ENCODE results near the gene NBEA. TPM values are rescaled to one million over a fixed set of nuclear protein-coding genes. Genes with fewer than 3 reads are reported as not detected.
"Not testable (repeated sequence)": the region's sequence is repeated elsewhere in the genome, so short reads cannot be mapped to it uniquely, and the experiment has no call there.

Gene NBEA
- total and polyA plus RNA-seq, 2 experiments from 2014 or later: 2.6 to 12.3 TPM

GRCh38 chr13:35055705-35056104 is 113.6 kb downstream of the NBEA start:
- Histone ChIP-seq H3K27ac (no peak overlapping the region), H3K79me2 (no peaks in the 10 kb centered on the region), H4K20me1 (ENCODE audit: insufficient read depth, poor library complexity, severe bottlenecking) (no peaks in the 10 kb centered on the region), H3K36me3 (replicated peaks; ENCODE audit: insufficient read depth, low read depth) (no peaks in the 10 kb centered on the region), H3K9me2 (replicated peaks; ENCODE audit: insufficient read depth) (no peaks in the 10 kb centered on the region), H2AFZ (no peak overlapping the region), H3K4me3 (no peak overlapping the region), H3K9me3 (ENCODE audit: low read depth) (no peaks in the 10 kb centered on the region), H3K4me2 (no peak overlapping the region), H3K4me1 (ENCODE audit: insufficient read depth) (no peaks in the 10 kb centered on the region), H3K27me3 (no peaks in the 10 kb centered on the region)
- no peak for DNase-seq (ENCODE audit: low spot score)
- WGBS (ENCODE audit: low lambda C conversion rate, missing lambda C conversion rate): 96% methylated on average over 5 of the region's 5 CpGs
- TF ChIP-seq EZH2 (IDR thresholded peaks at IDR 0.05; ENCODE audit: borderline replicate concordance) (no peak), EZH2phosphoT487 (IDR thresholded peaks at IDR 0.05; ENCODE audit: low read depth, severe bottlenecking, unreplicated experiment) (no peak), CTCF (IDR thresholded peaks at IDR 0.05; ENCODE audit: poor library complexity) (no peak)

- Histone ChIP-seq H3K79me2 (no peaks in the 10 kb centered on the region), H4K20me1 (ENCODE audit: insufficient read depth, poor library complexity, severe bottlenecking) (no peaks in the 10 kb centered on the region), H3K27ac (no peak overlapping the region)
Observed at GRCh38 chr13:35057858-35058257, 115.8 kb downstream of the NBEA start.

GRCh38 chr13:35058585-35058984 is 116.5 kb downstream of the NBEA start:
- 95% methylated on average over 3 of the region's 3 CpGs for WGBS (ENCODE audit: low lambda C conversion rate, missing lambda C conversion rate)
- not testable (repeated sequence) for H3K27ac ChIP-seq; H3K79me2 ChIP-seq; H3K36me3 ChIP-seq (replicated peaks; ENCODE audit: insufficient read depth, low read depth); H3K4me3 ChIP-seq; H3K27me3 ChIP-seq; H3K9me3 ChIP-seq (ENCODE audit: low read depth); H2AFZ ChIP-seq; DNase-seq (ENCODE audit: low spot score); H3K4me1 ChIP-seq (ENCODE audit: insufficient read depth); H3K4me2 ChIP-seq; H3K9me2 ChIP-seq (replicated peaks; ENCODE audit: insufficient read depth); H4K20me1 ChIP-seq (ENCODE audit: insufficient read depth, poor library complexity, severe bottlenecking)

More at GRCh38 chr13:35057858-35058257, 115.8 kb downstream of the NBEA start:
- H3K9me3 ChIP-seq (ENCODE audit: low read depth): no peaks in the 10 kb centered on the region
- H3K4me3 ChIP-seq: no peak overlapping the region
- no peak for DNase-seq (ENCODE audit: low spot score)
- no peak overlapping the region for H2AFZ ChIP-seq
- H3K27me3 ChIP-seq: no peaks in the 10 kb centered on the region
- TF ChIP-seq EZH2phosphoT487 (IDR thresholded peaks at IDR 0.05; ENCODE audit: low read depth, severe bottlenecking, unreplicated experiment) (no peak), CTCF (IDR thresholded peaks at IDR 0.05; ENCODE audit: poor library complexity) (no peak), EZH2 (IDR thresholded peaks at IDR 0.05; ENCODE audit: borderline replicate concordance) (no peak)
- H3K4me1 ChIP-seq (ENCODE audit: insufficient read depth): no peaks in the 10 kb centered on the region
- H3K36me3 ChIP-seq (replicated peaks; ENCODE audit: insufficient read depth, low read depth): no peaks in the 10 kb centered on the region
- WGBS (ENCODE audit: low lambda C conversion rate, missing lambda C conversion rate): 93% methylated on average over 6 of the region's 6 CpGs
- H3K4me2 ChIP-seq: no peak overlapping the region
- no peaks in the 10 kb centered on the region for H3K9me2 ChIP-seq (replicated peaks; ENCODE audit: insufficient read depth)

GRCh38 chr13:35086667-35087066 is 144.6 kb downstream of the NBEA start:
- 92% methylated on average over 2 of the region's 2 CpGs for WGBS (ENCODE audit: low lambda C conversion rate, missing lambda C conversion rate)
- DNase-seq (ENCODE audit: low spot score): no peak
- Histone ChIP-seq H3K27ac (no peak overlapping the region), H3K27me3 (no peaks in the 10 kb centered on the region), H3K4me3 (no peak overlapping the region), H3K36me3 (replicated peaks; ENCODE audit: insufficient read depth, low read depth) (no peaks in the 10 kb centered on the region), H3K79me2 (no peaks in the 10 kb centered on the region), H3K9me2 (replicated peaks; ENCODE audit: insufficient read depth) (no peaks in the 10 kb centered on the region), H3K4me2 (no peak overlapping the region), H3K9me3 (ENCODE audit: low read depth) (no peaks in the 10 kb centered on the region), H4K20me1 (ENCODE audit: insufficient read depth, poor library complexity, severe bottlenecking) (no peaks in the 10 kb centered on the region), H2AFZ (no peak overlapping the region), H3K4me1 (ENCODE audit: insufficient read depth) (no peaks in the 10 kb centered on the region)
- TF ChIP-seq CTCF (IDR thresholded peaks at IDR 0.05; ENCODE audit: poor library complexity) (no peak), EZH2phosphoT487 (IDR thresholded peaks at IDR 0.05; ENCODE audit: low read depth, severe bottlenecking, unreplicated experiment) (no peak), EZH2 (IDR thresholded peaks at IDR 0.05; ENCODE audit: borderline replicate concordance) (no peak)

Data from hepatocyte (in vitro differentiated cells).